Activated CD4-positive, alpha-beta memory T cell treated with anti-CD3 and anti-CD28 coated beads, Interleukin-2, amount 10 ng/mL, durations not matched to agents 7 days and 5 days (primary cell): ENCODE results near the gene ASTN2. TPM values are rescaled to one million over a fixed set of nuclear protein-coding genes. Genes with fewer than 3 reads are reported as not detected.

Experiments
- CTCF ChIA-PET: fragments of 350-600 bp; sonication (Branson Sonifier 250); formaldehyde crosslinking; loops from one replicate; lab custom pipeline; 2021; ENCODE audit warnings: antibody characterized with exemption, inconsistent platforms; lab: Charles Lee
- POLR2A ChIA-PET: fragments of 350-600 bp; sonication (Branson Sonifier 250); formaldehyde crosslinking; loops from one replicate; lab custom pipeline; 2021; ENCODE audit warnings: antibody characterized with exemption; lab: Charles Lee
- DNase-seq: peaks from one replicate; pipeline ENCODE4 v3.0.0-alpha.2; 2020
- H3K27ac Mint-ChIP-seq: one replicate; pipeline ENCODE4 v1.8.0; 2021; ENCODE audit warnings: mild to moderate bottlenecking, mixed read lengths
- H3K27me3 Mint-ChIP-seq: one replicate; pipeline ENCODE4 v1.8.0; 2021; ENCODE audit warnings: mixed read lengths
- H3K36me3 Mint-ChIP-seq: one replicate; pipeline ENCODE4 v1.8.0; 2021; ENCODE audit warnings: low read depth, mixed read lengths
- H3K4me1 Mint-ChIP-seq: one replicate; pipeline ENCODE4 v1.8.0; 2021; ENCODE audit warnings: mixed read lengths
- H3K4me3 Mint-ChIP-seq: one replicate; pipeline ENCODE4 v1.8.0; 2021; ENCODE audit warnings: mild to moderate bottlenecking, mixed read lengths
- H3K9me3 Mint-ChIP-seq: one replicate; pipeline ENCODE4 v1.8.0; 2021; ENCODE audit warnings: mixed read lengths
- total RNA-seq, 2 experiments: library from RNA; stranded (reverse); gene quantifications; one replicate each; pipeline ENCODE4 v1.2.3, GENCODE V29; 2021

Gene ASTN2
- total RNA-seq, 2 experiments from 2014 or later: 2.5 to 3.0 TPM

GRCh38 chr9:117435630-117436261 is 20.9 kb upstream of the ASTN2 start:
- no peaks in the 10 kb centered on the region for H3K9me3 Mint-ChIP-seq
- no peaks in the 10 kb centered on the region for H3K36me3 Mint-ChIP-seq
- no peaks in the 10 kb centered on the region for H3K27me3 Mint-ChIP-seq
- H3K27ac Mint-ChIP-seq: no peak overlapping the region
- no peak overlapping the region for H3K4me3 Mint-ChIP-seq
- ChIA-PET CTCF (no interaction called here), POLR2A (no interaction called here)
- no peak for DNase-seq
- H3K4me1 Mint-ChIP-seq: no peaks in the 10 kb centered on the region

GRCh38 chr9:117434566-117434965 is 19.7 kb upstream of the ASTN2 start:
- H3K4me3 Mint-ChIP-seq: no peak overlapping the region
- no peaks in the 10 kb centered on the region for H3K27me3 Mint-ChIP-seq
- ChIA-PET POLR2A (no interaction called here), CTCF (no interaction called here)
- H3K36me3 Mint-ChIP-seq: no peaks in the 10 kb centered on the region
- H3K9me3 Mint-ChIP-seq: no peaks in the 10 kb centered on the region
- H3K4me1 Mint-ChIP-seq: no peaks in the 10 kb centered on the region
- no peak overlapping the region for H3K27ac Mint-ChIP-seq
- DNase-seq: no peak

- Mint-ChIP-seq H3K27ac (no peak overlapping the region), H3K4me1 (no peaks in the 10 kb centered on the region), H3K9me3 (no peaks in the 10 kb centered on the region), H3K36me3 (no peaks in the 10 kb centered on the region), H3K4me3 (no peak overlapping the region), H3K27me3 (no peaks in the 10 kb centered on the region)
- ChIA-PET POLR2A (no interaction called here), CTCF (no interaction called here)
- DNase-seq: no peak
Measured at GRCh38 chr9:117430813-117431212, 16.0 kb upstream of the ASTN2 start.

GRCh38 chr9:117427357-117427913 is 12.6 kb upstream of the ASTN2 start:
- Mint-ChIP-seq H3K27ac (no peak overlapping the region), H3K27me3 (no peaks in the 10 kb centered on the region), H3K4me3 (no peak overlapping the region), H3K36me3 (no peaks in the 10 kb centered on the region), H3K9me3 (no peaks in the 10 kb centered on the region), H3K4me1 (no peaks in the 10 kb centered on the region)
- POLR2A ChIA-PET: no interaction called here
- no peak for DNase-seq
- CTCF ChIA-PET: no interaction called here

GRCh38 chr9:117425566-117425965 is 10.7 kb upstream of the ASTN2 start:
- Mint-ChIP-seq H3K4me3 (no peak overlapping the region), H3K4me1 (no peaks in the 10 kb centered on the region), H3K27ac (no peak overlapping the region), H3K9me3 (no peaks in the 10 kb centered on the region), H3K36me3 (no peaks in the 10 kb centered on the region), H3K27me3 (no peaks in the 10 kb centered on the region)
- POLR2A ChIA-PET: no interaction called here
- DNase-seq: no peak
- CTCF ChIA-PET: no interaction called here

GRCh38 chr9:117424291-117424690 is 9.4 kb upstream of the ASTN2 start:
- no peaks in the 10 kb centered on the region for H3K36me3 Mint-ChIP-seq
- no peaks in the 10 kb centered on the region for H3K27me3 Mint-ChIP-seq
- no peak overlapping the region for H3K4me3 Mint-ChIP-seq
- ChIA-PET CTCF (no interaction called here), POLR2A (no interaction called here)
- H3K27ac Mint-ChIP-seq: no peak overlapping the region
- no peak for DNase-seq
- H3K4me1 Mint-ChIP-seq: no peaks in the 10 kb centered on the region
- no peaks in the 10 kb centered on the region for H3K9me3 Mint-ChIP-seq

GRCh38 chr9:117418111-117418510 is 3.3 kb upstream of the ASTN2 start:
- Mint-ChIP-seq H3K4me1 (peaks cover 2% of the 10 kb centered on the region), H3K27me3 (peaks cover 11% of the 10 kb centered on the region), H3K36me3 (no peaks in the 10 kb centered on the region), H3K4me3 (no peak overlapping the region), H3K9me3 (no peaks in the 10 kb centered on the region), H3K27ac (no peak overlapping the region)
- no peak for DNase-seq
- POLR2A ChIA-PET: no interaction called here
- CTCF ChIA-PET: no interaction called here

- DNase-seq: no peak
- Mint-ChIP-seq H3K4me1 (peaks cover 2% of the 10 kb centered on the region), H3K9me3 (no peaks in the 10 kb centered on the region), H3K36me3 (no peaks in the 10 kb centered on the region), H3K27ac (no peak overlapping the region), H3K4me3 (no peak overlapping the region), H3K27me3 (peaks cover 22% of the 10 kb centered on the region)
- ChIA-PET CTCF (no interaction called here), POLR2A (no interaction called here)
Measured at GRCh38 chr9:117416856-117417255, 2.0 kb upstream of the ASTN2 start.

- Mint-ChIP-seq H3K4me3 (no peak overlapping the region), H3K27me3 (peaks cover 24% of the 10 kb centered on the region), H3K4me1 (peaks cover 2% of the 10 kb centered on the region), H3K27ac (no peak overlapping the region), H3K36me3 (no peaks in the 10 kb centered on the region), H3K9me3 (no peaks in the 10 kb centered on the region)
- DNase-seq: no peak
- ChIA-PET CTCF (no interaction called here), POLR2A (no interaction called here)
Measured at GRCh38 chr9:117415358-117415914, 579 bp upstream of the ASTN2 start.

- Mint-ChIP-seq H3K4me3 (no peak overlapping the region), H3K9me3 (no peaks in the 10 kb centered on the region), H3K27me3 (peaks cover 24% of the 10 kb centered on the region), H3K27ac (no peak overlapping the region), H3K36me3 (no peaks in the 10 kb centered on the region), H3K4me1 (peaks cover 2% of the 10 kb centered on the region)
- DNase-seq: no peak
- ChIA-PET POLR2A (no interaction called here), CTCF (no interaction called here)
Measured at GRCh38 chr9:117414220-117414905, 494 bp downstream of the ASTN2 start.

- peaks cover 24% of the 10 kb centered on the region for H3K27me3 Mint-ChIP-seq
- H3K4me3 Mint-ChIP-seq: no peak overlapping the region
- no peaks in the 10 kb centered on the region for H3K9me3 Mint-ChIP-seq
- no peaks in the 10 kb centered on the region for H3K36me3 Mint-ChIP-seq
- DNase-seq: no peak
- ChIA-PET CTCF (no interaction called here), POLR2A (no interaction called here)
- no peak overlapping the region for H3K27ac Mint-ChIP-seq
- peaks cover 2% of the 10 kb centered on the region for H3K4me1 Mint-ChIP-seq
Measured at GRCh38 chr9:117413346-117414219, 1.3 kb downstream of the ASTN2 start.

- ChIA-PET CTCF (no interaction called here), POLR2A (no interaction called here)
- no peak overlapping the region for H3K27ac Mint-ChIP-seq
- H3K36me3 Mint-ChIP-seq: no peaks in the 10 kb centered on the region
- H3K4me1 Mint-ChIP-seq: peaks cover 2% of the 10 kb centered on the region
- H3K4me3 Mint-ChIP-seq: no peak overlapping the region
- no peak for DNase-seq
- H3K9me3 Mint-ChIP-seq: no peaks in the 10 kb centered on the region
- peaks cover 24% of the 10 kb centered on the region for H3K27me3 Mint-ChIP-seq
Measured at GRCh38 chr9:117412841-117413240, 2.0 kb downstream of the ASTN2 start.
